Subcutaneous abdominal adipose tissue (tissue), 5 donors: ENCODE measurements around the gene SPEM1.

Source experiments
- H3K27ac ChIP-seq: one replicate; pipeline ENCODE4 v1.7.0; 2013; ENCODE audit warnings: low read depth, mild to moderate bottlenecking, inconsistent platforms, low read length, moderate library complexity
- H3K27me3 ChIP-seq, 5 donors: one replicate each; pipeline ENCODE4 v1.7.0; 2013; ENCODE audit warnings: low read length in 5 of 5, inconsistent platforms in 1 of 5; ENCODE audit not compliant: control insufficient read depth in 5 of 5, insufficient read depth in 4 of 5
- H3K36me3 ChIP-seq, 5 donors: one replicate each; pipeline ENCODE4 v1.7.0; 2013; ENCODE audit warnings: low read length in 5 of 5; ENCODE audit not compliant: control insufficient read depth in 5 of 5, insufficient read depth in 5 of 5
- H3K4me1 ChIP-seq, 5 donors: one replicate each; pipeline ENCODE4 v1.7.0; 2013; ENCODE audit warnings: low read length in 5 of 5, mild to moderate bottlenecking in 3 of 5, moderate library complexity in 1 of 5; ENCODE audit not compliant: control insufficient read depth in 5 of 5, insufficient read depth in 5 of 5
- H3K4me3 ChIP-seq, 5 donors: one replicate each; pipeline ENCODE4 v1.7.0; 2013; ENCODE audit warnings: low read length in 5 of 5, low read depth in 1 of 5
- H3K9ac ChIP-seq, 5 donors: one replicate each; pipeline ENCODE4 v1.7.0; 2013; ENCODE audit warnings: low read length in 5 of 5, mild to moderate bottlenecking in 4 of 5, moderate library complexity in 3 of 5
- H3K9me3 ChIP-seq, 5 donors: one replicate each; pipeline ENCODE4 v1.7.0; 2013; ENCODE audit warnings: low read length in 5 of 5; ENCODE audit not compliant: control insufficient read depth in 5 of 5
- donor health status: healthy.
- donor health status: healthy.
- donor health status: healthy.
- donor health status: healthy.
- donor health status: healthy.

SPEM1 gene

GRCh38 chr17:7398612-7399011, 21.5 kb upstream of the SPEM1 start:
- no peaks in the 10 kb centered on the region for H3K36me3 ChIP-seq
- no peaks in the 10 kb centered on the region for H3K27me3 ChIP-seq
- H3K9me3 ChIP-seq: no peaks in the 10 kb centered on the region
- no peak overlapping the region for H3K27ac ChIP-seq
- H3K9ac ChIP-seq: no peak overlapping the region
- no peak overlapping the region for H3K4me3 ChIP-seq
- H3K4me1 ChIP-seq: peaks cover 4 to 25% (median 22%) of the 10 kb centered on the region in 5 donors

GRCh38 chr17:7403043-7403726, 16.9 kb upstream of the SPEM1 start:
- no peaks in the 10 kb centered on the region for H3K9me3 ChIP-seq
- H3K4me1 ChIP-seq: peaks cover 4 to 25% (median 17%) of the 10 kb centered on the region in 5 donors
- peak overlapping the region; percentile 92 for H3K27ac ChIP-seq
- H3K4me3 ChIP-seq: peak overlapping the region; percentile 77 to 83 (median 80)
- peak overlapping the region; percentile 43 to 82 (median 75) for H3K9ac ChIP-seq
- no peaks in the 10 kb centered on the region for H3K27me3 ChIP-seq
- H3K36me3 ChIP-seq: no peaks in the 10 kb centered on the region

- peak overlapping the region in 4 of 5 donors; percentile 43 to 82 (median 71) for H3K9ac ChIP-seq
- H3K4me1 ChIP-seq: peaks cover 4 to 25% (median 17%) of the 10 kb centered on the region in 5 donors
- no peaks in the 10 kb centered on the region for H3K27me3 ChIP-seq
- H3K4me3 ChIP-seq: peak overlapping the region; percentile 77 to 83 (median 80)
- H3K9me3 ChIP-seq: no peaks in the 10 kb centered on the region
- peak overlapping the region; percentile 92 for H3K27ac ChIP-seq
- H3K36me3 ChIP-seq: peaks cover 0 to 2% (median 0%) of the 10 kb centered on the region in 5 donors
Observed at GRCh38 chr17:7403727-7403976, 16.5 kb upstream of the SPEM1 start.

GRCh38 chr17:7403977-7404736, 16.0 kb upstream of the SPEM1 start, which contains the start of gene TMEM256:
TSS of gene TMEM256 (minus strand) at chr17:7404097. CDS start at chr17:7404084, 13 bp downstream.
- Histone ChIP-seq H3K4me3 (peak within 1 kb of the TSS; percentile 77 to 83 (median 80)), H3K9ac (peak within 1 kb of the TSS; percentile 43 to 82 (median 75)), H3K27me3 (no peaks in the 10 kb centered on the region), H3K27ac (peak within 1 kb of the TSS; percentile 92), H3K9me3 (no peaks in the 10 kb centered on the region), H3K4me1 (peaks cover 4 to 25% (median 17%) of the 10 kb centered on the region in 5 donors), H3K36me3 (peaks cover 0 to 7% (median 0%) of the 10 kb centered on the region in 5 donors)

GRCh38 chr17:7404737-7405349, 15.3 kb upstream of the SPEM1 start:
- H3K4me3 ChIP-seq: peak overlapping the region; percentile 44 to 83 (median 62)
- H3K27me3 ChIP-seq: no peaks in the 10 kb centered on the region
- no peaks in the 10 kb centered on the region for H3K9me3 ChIP-seq
- peaks cover 4 to 25% (median 17%) of the 10 kb centered on the region in 5 donors for H3K4me1 ChIP-seq
- H3K27ac ChIP-seq: peak overlapping the region; percentile 46
- H3K36me3 ChIP-seq: peaks cover 0 to 13% (median 4%) of the 10 kb centered on the region in 5 donors
- H3K9ac ChIP-seq: peak overlapping the region in 3 of 5 donors; percentile 51 to 75 (median 73)

- Histone ChIP-seq H3K27ac (peak overlapping the region; percentile 46), H3K4me1 (peaks cover 4 to 25% (median 17%) of the 10 kb centered on the region in 5 donors), H3K4me3 (peak overlapping the region in 4 of 5 donors; percentile 61 to 83 (median 70)), H3K9me3 (no peaks in the 10 kb centered on the region), H3K36me3 (peaks cover 0 to 17% (median 9%) of the 10 kb centered on the region in 5 donors), H3K9ac (peak overlapping the region in 3 of 5 donors; percentile 51 to 75 (median 73)), H3K27me3 (no peaks in the 10 kb centered on the region)
Observed at GRCh38 chr17:7405350-7406234, 14.5 kb upstream of the SPEM1 start.

- H3K36me3 ChIP-seq: peaks cover 0 to 17% (median 10%) of the 10 kb centered on the region in 5 donors
- no peaks in the 10 kb centered on the region for H3K27me3 ChIP-seq
- H3K9me3 ChIP-seq: no peaks in the 10 kb centered on the region
- peaks cover 4 to 25% (median 17%) of the 10 kb centered on the region in 5 donors for H3K4me1 ChIP-seq
- no peak overlapping the region for H3K27ac ChIP-seq
- H3K9ac ChIP-seq: no peak overlapping the region
- H3K4me3 ChIP-seq: no peak overlapping the region
Observed at GRCh38 chr17:7406235-7406825, 13.8 kb upstream of the SPEM1 start.

GRCh38 chr17:7407082-7407481, 13.0 kb upstream of the SPEM1 start:
- no peak overlapping the region for H3K9ac ChIP-seq
- H3K27ac ChIP-seq: no peak overlapping the region
- H3K4me1 ChIP-seq: peaks cover 4 to 25% (median 17%) of the 10 kb centered on the region in 5 donors
- H3K27me3 ChIP-seq: no peaks in the 10 kb centered on the region
- H3K36me3 ChIP-seq: peaks cover 0 to 17% (median 10%) of the 10 kb centered on the region in 5 donors
- no peaks in the 10 kb centered on the region for H3K9me3 ChIP-seq
- no peak overlapping the region for H3K4me3 ChIP-seq
